ENCODE measurements around the gene EDN3.

Gene EDN3

GRCh38 chr20:59300333-59301081 is at the start of gene EDN3:
TSS of gene EDN3 (plus strand) at chr20:59300611. CDS start at chr20:59300813, 202 bp downstream.
- no peak for DNase-seq (ENCODE audit: low read depth in 3 of 3)

GRCh38 chr20:59253325-59253724 is 47.1 kb upstream of the EDN3 start:
- no peak for DNase-seq (ENCODE audit: low read depth in 3 of 3)

GRCh38 chr20:59253779-59254319 is 46.6 kb upstream of the EDN3 start:
- no peak for DNase-seq (ENCODE audit: low read depth in 3 of 3)

GRCh38 chr20:59255256-59255655 is 45.2 kb upstream of the EDN3 start:
- no peak for DNase-seq (ENCODE audit: low read depth in 3 of 3)

- no peak for DNase-seq (ENCODE audit: low read depth in 3 of 3)
Measured at GRCh38 chr20:59258221-59258621, 42.2 kb upstream of the EDN3 start.

GRCh38 chr20:59259946-59260345 is 40.5 kb upstream of the EDN3 start:
- no peak for DNase-seq (ENCODE audit: low read depth in 3 of 3)

- DNase-seq (ENCODE audit: low read depth in 3 of 3), result no peak
Measured at GRCh38 chr20:59265298-59265697, 35.1 kb upstream of the EDN3 start.

GRCh38 chr20:59268870-59269269 is 31.5 kb upstream of the EDN3 start:
- no peak for DNase-seq (ENCODE audit: low read depth in 3 of 3)

- DNase-seq (ENCODE audit: low read depth in 3 of 3), result no peak
Measured at GRCh38 chr20:59269411-59270025, 30.9 kb upstream of the EDN3 start.

- no peak for DNase-seq (ENCODE audit: low read depth in 3 of 3)
Measured at GRCh38 chr20:59270380-59270779, 30.0 kb upstream of the EDN3 start.

- no peak for DNase-seq (ENCODE audit: low read depth in 3 of 3)
Measured at GRCh38 chr20:59273739-59274357, 26.6 kb upstream of the EDN3 start.

GRCh38 chr20:59276938-59277337 is 23.5 kb upstream of the EDN3 start:
- no peak for DNase-seq (ENCODE audit: low read depth in 3 of 3)

GRCh38 chr20:59284470-59284869 is 15.9 kb upstream of the EDN3 start:
- DNase-seq (ENCODE audit: low read depth in 3 of 3), result no peak

GRCh38 chr20:59289994-59290393 is 10.4 kb upstream of the EDN3 start:
- no peak for DNase-seq (ENCODE audit: low read depth in 3 of 3)

GRCh38 chr20:59291740-59292383 is 8.5 kb upstream of the EDN3 start:
- DNase-seq (ENCODE audit: low read depth in 3 of 3), result no peak

- no peak for DNase-seq (ENCODE audit: low read depth in 3 of 3)
Measured at GRCh38 chr20:59295531-59295930, 4.9 kb upstream of the EDN3 start.

- no peak for DNase-seq (ENCODE audit: low read depth in 3 of 3)
Measured at GRCh38 chr20:59297686-59298085, 2.7 kb upstream of the EDN3 start.

- no peak for DNase-seq (ENCODE audit: low read depth in 3 of 3)
Measured at GRCh38 chr20:59299945-59300332, 472 bp upstream of the EDN3 start.

- DNase-seq (ENCODE audit: low read depth in 3 of 3), result no peak
Measured at GRCh38 chr20:59301343-59302007, 1.1 kb downstream of the EDN3 start.

- DNase-seq (ENCODE audit: low read depth in 3 of 3), result no peak
Measured at GRCh38 chr20:59305908-59306655, 5.7 kb downstream of the EDN3 start.

- DNase-seq (ENCODE audit: low read depth in 3 of 3), result no peak
Measured at GRCh38 chr20:59307270-59307669, 6.9 kb downstream of the EDN3 start.
